HG03045 (cell line): ENCODE results near the gene NOP10.
"Not testable (repeated sequence)": the region's sequence is repeated elsewhere in the genome, so short reads cannot be mapped to it uniquely, and the experiment has no call there.

Experiments used
- ATAC-seq: cut with Tn5 transposase; IDR thresholded peaks from one replicate; pipeline ENCODE4 v1.9.1; 2021; ENCODE audit warnings: mild to moderate bottlenecking, moderate library complexity; ENCODE audit not compliant: unreplicated experiment

NOP10 gene

GRCh38 chr15:34359416-34359815 is 16.5 kb upstream of the NOP10 start:
- ATAC-seq: no peak

GRCh38 chr15:34358948-34359347 is 16.0 kb upstream of the NOP10 start:
- no peak for ATAC-seq

GRCh38 chr15:34358367-34358766 is 15.4 kb upstream of the NOP10 start:
- ATAC-seq: no peak

DNA sequence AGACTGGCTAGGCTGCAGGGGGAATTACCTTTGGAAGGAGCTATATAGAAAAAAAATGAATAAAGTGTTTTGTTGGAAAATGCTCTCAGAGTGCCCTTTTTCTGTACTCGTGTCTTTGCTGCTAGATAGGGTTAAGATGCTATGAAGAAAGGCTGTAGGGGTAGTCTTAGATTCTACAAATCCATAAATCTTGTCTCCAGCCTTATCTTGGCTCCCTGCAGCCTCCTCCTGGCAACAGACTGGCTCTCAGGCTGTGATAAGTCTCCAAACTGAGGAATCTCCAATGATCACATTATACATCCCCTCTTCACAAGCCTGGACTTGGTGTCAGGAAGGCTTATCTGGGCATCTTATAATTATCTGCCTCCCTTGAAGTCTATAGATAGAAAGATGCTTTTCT is 14.7 kb upstream of the NOP10 start:
- no peak for ATAC-seq

DNA sequence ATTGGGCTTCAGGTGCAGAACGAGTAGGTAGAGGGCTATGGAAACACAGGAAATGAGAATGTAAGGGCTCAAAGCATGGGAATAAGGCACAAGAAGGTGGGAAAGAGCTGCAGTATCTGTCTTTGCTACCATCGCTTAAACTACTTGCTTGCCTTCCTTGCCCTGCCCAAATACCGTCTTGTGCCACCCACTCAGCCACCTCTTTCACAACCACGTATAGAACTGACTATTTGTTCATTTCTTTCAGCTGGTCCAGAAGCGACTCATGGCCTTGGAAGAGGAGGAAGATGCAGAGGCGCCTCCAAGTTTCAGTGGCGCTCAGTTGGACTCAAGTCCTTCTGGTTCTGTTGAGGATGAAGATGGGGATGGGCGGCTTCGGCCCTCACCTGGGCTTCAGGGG is 12.3 kb upstream of the NOP10 start:
- no peak for ATAC-seq

DNA sequence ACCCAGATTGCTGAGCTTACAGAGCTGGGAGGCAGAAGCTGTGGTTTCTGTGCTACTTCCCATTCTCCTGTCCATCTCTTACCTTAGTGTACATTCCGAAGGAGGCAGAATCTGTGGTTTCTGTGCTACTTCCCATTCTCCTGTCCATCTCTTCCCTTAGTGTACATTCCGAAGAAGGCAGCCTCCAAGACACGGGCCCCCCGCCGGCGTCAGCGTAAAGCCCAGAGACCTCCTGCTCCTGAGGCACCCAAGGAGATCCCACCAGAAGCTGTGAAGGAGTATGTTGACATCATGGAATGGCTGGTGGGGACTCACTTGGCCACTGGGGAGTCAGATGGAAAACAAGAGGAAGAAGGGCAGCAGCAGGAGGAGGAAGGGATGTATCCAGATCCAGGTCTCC is 11.3 kb upstream of the NOP10 start:
- ATAC-seq: no peak

- no peak for ATAC-seq
These were observed 10.7 kb upstream of the NOP10 start for GRCh38 chr15:34353627-34354026.

- not testable (repeated sequence) for ATAC-seq
These were observed 10.1 kb upstream of the NOP10 start for GRCh38 chr15:34352996-34353395.

DNA sequence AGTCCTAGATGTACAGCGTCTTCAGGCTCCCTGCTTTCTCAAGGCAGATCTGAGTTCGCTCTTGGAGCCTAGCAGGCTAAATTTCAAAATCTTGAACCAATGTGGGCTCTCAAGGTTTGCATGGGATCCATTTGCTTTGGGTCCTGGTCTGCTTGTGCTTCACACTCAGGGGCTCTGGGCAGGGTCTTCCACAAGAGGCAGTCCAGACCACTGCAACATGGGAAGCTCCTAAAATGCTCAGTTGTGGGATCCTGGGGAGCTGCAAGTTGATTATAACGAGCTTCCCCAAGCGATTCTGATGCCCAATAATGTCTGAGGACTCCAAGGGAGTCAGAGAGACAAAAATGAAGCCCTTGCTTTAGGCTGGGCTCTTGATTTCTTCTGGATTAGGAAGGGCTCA is 6.8 kb upstream of the NOP10 start:
- no peak for ATAC-seq

GRCh38 chr15:34348735-34349300 is 5.9 kb upstream of the NOP10 start:
- no peak for ATAC-seq

DNA sequence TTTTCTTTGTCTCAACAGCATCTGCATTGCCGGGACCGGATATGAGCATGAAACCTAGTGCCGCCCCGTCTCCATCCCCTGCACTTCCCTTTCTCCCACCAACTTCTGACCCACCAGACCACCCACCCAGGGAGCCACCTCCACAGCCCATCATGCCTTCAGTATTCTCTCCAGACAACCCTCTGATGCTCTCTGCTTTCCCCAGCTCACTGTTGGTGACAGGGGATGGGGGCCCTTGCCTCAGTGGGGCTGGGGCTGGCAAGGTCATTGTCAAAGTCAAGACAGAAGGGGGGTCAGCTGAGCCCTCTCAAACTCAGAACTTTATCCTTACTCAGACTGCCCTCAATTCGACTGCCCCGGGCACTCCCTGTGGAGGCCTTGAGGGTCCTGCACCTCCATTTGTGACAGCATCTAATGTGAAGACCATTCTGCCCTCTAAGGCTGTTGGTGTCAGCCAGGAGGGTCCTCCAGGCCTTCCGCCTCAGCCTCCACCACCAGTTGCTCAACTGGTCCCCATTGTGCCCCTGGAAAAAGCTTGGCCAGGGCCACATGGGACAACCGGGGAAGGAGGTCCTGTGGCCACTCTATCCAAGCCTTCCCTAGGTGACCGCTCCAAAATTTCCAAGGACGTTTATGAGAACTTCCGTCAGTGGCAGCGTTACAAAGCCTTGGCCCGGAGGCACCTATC is 5.2 kb upstream of the NOP10 start:
- ATAC-seq: no peak

GRCh38 chr15:34342213-34342736 is 661 bp downstream of the NOP10 start:
- ATAC-seq: not testable (repeated sequence)

GRCh38 chr15:34341381-34342212 is 1.3 kb downstream of the NOP10 start:
- ATAC-seq: no peak

GRCh38 chr15:34339946-34340345 is 3.0 kb downstream of the NOP10 start:
- ATAC-seq: no peak

GRCh38 chr15:34338347-34338746 is 4.6 kb downstream of the NOP10 start:
- ATAC-seq: no peak

GRCh38 chr15:34337557-34338306 is 5.2 kb downstream of the NOP10 start, which contains the start of gene SLC12A6:
Gene SLC12A6 (minus strand): TSS chr15:34337781. CDS start chr15:34336680, 1,101 bp downstream.
- peak; percentile 78 for ATAC-seq

DNA sequence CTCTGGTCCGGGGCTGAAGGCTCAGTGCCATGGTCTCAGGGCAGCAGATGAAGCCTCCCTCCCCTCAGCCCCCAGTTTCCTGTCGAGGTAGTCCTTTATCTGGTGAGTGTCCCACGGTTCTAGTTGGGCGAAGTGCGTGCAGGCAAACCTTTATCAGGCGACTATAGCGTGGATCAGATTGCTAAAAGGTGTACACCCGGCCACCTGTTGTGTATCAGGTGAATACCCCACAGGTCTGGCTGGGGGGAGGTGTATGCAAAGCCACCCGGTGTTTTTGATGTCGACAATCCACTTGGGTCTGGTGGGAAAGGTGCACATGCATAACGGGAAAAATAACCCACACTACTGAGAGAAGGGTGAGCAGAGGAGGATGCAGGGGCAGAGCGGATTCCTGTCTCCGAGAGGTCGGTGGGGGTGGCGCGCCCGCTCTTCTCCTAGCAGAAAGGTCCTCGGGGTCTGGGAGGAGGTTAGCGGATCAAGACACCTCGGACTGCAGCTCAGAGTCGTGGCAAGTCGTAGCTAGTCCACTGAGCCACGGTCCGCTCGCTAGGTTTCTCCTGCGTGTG is 5.9 kb downstream of the NOP10 start:
- peak; percentile 12 for ATAC-seq

DNA sequence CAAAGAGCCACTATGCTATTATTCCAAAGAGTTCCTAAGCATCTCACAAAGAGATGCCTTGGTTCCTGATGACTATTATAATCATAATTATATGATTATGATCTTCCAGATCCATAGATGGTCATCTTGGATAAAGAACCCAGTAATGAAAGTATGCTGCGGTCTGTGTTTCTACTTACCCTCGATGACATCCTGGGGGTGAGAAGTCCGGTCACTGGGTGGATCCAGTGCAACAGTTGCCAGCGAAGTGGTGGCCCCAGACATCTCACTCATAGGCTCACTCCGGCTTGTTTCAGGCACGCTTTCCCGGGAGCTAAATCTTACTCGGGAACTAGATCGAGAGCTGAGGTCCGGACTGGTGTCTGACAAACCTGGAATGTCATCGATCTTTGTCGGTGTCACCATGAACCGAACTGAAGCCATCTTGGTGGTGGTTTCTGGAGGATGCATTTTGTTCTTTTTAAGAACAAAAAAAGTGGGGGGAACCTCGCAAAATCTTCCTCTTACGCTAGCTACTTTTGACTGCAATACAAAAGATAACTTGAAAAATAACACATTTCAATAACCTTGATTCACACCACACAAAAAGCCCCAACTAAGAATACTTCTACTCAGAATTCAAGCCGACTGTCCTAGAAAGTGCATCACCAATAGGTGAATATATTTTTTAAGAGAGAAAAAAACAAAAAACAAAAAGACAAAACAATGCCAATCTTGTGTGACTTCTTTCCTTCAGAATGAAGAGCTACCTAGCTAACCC is 6.5 kb downstream of the NOP10 start:
- no peak for ATAC-seq

DNA sequence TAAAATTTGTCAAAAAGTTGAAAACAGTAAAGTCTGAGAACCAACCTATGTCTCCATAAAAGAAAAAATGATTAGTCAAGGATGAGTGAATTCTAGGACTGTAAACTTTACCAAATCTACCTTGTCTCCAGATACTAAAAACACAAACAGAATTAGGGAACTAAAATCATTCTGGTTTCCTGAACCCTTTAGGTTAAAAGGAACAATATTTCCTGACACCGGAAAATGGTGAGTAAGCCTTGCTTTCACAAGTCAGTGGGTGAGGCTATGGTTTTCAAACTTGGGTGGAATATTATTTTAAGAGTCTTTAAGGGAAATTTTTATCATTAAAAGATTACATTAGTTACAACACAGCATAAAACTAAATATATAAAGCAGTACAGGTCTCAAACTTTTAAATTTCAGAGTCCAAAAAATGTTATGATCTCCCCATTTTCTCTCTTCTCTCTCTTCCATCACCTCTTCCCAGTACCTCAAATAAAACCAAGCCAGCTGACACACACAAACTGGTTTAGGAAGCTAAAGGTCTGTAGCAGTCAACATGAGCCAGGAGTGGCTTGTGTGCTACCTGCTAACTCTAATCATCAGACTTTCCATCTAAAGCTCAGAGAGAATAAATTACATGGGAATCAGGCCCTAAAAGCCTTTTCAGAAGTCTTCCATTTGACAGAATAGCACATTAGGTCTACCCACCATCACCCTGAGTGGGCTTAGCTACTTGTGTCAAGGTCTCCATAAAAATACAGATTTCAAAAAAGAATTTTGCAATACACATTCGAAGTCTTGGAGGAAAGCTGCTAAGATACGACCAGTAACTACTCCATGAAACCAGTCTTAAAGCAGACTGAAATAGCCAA is 7.5 kb downstream of the NOP10 start:
- ATAC-seq: no peak
